Ishikawa (cell line): ENCODE measurements around the gene PKP1.

Experiments used
- CEBPB ChIP-seq: IDR thresholded peaks from 2 replicates; pipeline ENCODE4 v1.6.1; 2012
- CREB1 ChIP-seq: IDR thresholded peaks from 2 replicates; pipeline ENCODE4 v1.6.1; 2012; ENCODE audit warnings: low read depth
- EGR1 ChIP-seq: IDR thresholded peaks from 2 replicates; pipeline ENCODE4 v1.6.1; 2012
- EP300 ChIP-seq: IDR thresholded peaks from 2 replicates; pipeline ENCODE4 v1.6.1; 2012; ENCODE audit warnings: borderline replicate concordance
- FOXM1 ChIP-seq: IDR thresholded peaks from 2 replicates; pipeline ENCODE4 v1.6.1; 2012; ENCODE audit warnings: low read depth, borderline replicate concordance
- MAX ChIP-seq: IDR thresholded peaks from 2 replicates; pipeline ENCODE4 v1.6.1; 2012
- NFIC ChIP-seq: IDR thresholded peaks from 2 replicates; pipeline ENCODE4 v1.6.1; 2012
- RAD21 ChIP-seq: IDR thresholded peaks from 2 replicates; pipeline ENCODE4 v1.6.1; 2012; ENCODE audit warnings: low read depth
- REST ChIP-seq: IDR thresholded peaks from 2 replicates; pipeline ENCODE4 v1.6.1; 2012; ENCODE audit warnings: low read depth, mild to moderate bottlenecking
- TAF1 ChIP-seq: IDR thresholded peaks from 2 replicates; pipeline ENCODE4 v1.6.1; 2012; ENCODE audit warnings: low read depth, mild to moderate bottlenecking
- TCF12 ChIP-seq: IDR thresholded peaks from 2 replicates; pipeline ENCODE4 v1.6.1; 2012; ENCODE audit warnings: low read depth
- TEAD4 ChIP-seq: IDR thresholded peaks from 2 replicates; pipeline ENCODE4 v1.6.1; 2012
- USF1 ChIP-seq: IDR thresholded peaks from 2 replicates; pipeline ENCODE4 v1.6.1; 2012
- YY1 ChIP-seq: IDR thresholded peaks from 2 replicates; pipeline ENCODE4 v1.6.1; 2012; ENCODE audit warnings: low read depth
- ZBTB7A ChIP-seq: IDR thresholded peaks from 2 replicates; pipeline ENCODE4 v1.6.1; 2012; ENCODE audit warnings: low read depth

PKP1 gene

GRCh38 chr1:201335901-201336300, 52.6 kb downstream of the PKP1 start:
- TF ChIP-seq TEAD4 (no peak), RAD21 (no peak), YY1 (no peak), EP300 (no peak), CREB1 (no peak), EGR1 (no peak), TAF1 (no peak), FOXM1 (no peak), REST (no peak), CEBPB (no peak), TCF12 (no peak), ZBTB7A (no peak), MAX (no peak), USF1 (no peak), NFIC (no peak)

GRCh38 chr1:201336711-201337450, 53.6 kb downstream of the PKP1 start:
- no peak for TF ChIP-seq CEBPB
- TF ChIP-seq ZBTB7A, result no peak
- TF ChIP-seq REST, result no peak
- no peak for TF ChIP-seq TCF12
- TF ChIP-seq TEAD4, result no peak
- TF ChIP-seq YY1, result no peak
- TF ChIP-seq FOXM1, result no peak
- no peak for TF ChIP-seq CREB1
- no peak for TF ChIP-seq EP300
- TF ChIP-seq MAX, result no peak
- TF ChIP-seq TAF1, result no peak
- TF ChIP-seq NFIC, result no peak
- TF ChIP-seq RAD21, result no peak
- no peak for TF ChIP-seq EGR1
- no peak for TF ChIP-seq USF1

DNA sequence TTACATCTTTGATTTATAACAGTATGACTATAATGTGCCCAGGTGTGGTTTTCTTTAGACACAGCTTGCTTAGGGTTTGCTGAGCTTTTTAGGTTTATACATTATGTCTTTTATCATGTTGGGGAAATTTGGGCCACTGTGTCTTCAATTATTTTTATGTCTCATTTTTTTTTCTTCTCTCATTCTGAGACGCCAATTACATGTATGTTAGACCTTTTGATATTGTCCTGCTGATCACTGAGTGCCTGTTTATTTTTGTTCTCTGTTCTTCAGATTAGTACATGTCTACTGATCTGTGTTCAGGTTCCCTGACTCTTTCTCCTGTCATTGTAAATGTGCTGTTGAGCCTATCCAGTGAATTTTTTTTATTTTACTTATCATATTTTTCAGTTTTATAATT, 58.1 kb downstream of the PKP1 start:
- TF ChIP-seq MAX (no peak), TAF1 (no peak), TCF12 (no peak), EGR1 (no peak), NFIC (no peak), USF1 (no peak), YY1 (no peak), ZBTB7A (no peak), TEAD4 (no peak), CREB1 (no peak), RAD21 (no peak), EP300 (no peak), CEBPB (no peak), REST (no peak), FOXM1 (no peak)
